A549 (cell line): ENCODE measurements around the gene SLFN12L. TPM values are rescaled to one million over a fixed set of nuclear protein-coding genes. Genes with fewer than 3 reads are reported as not detected.

Experiments used
- ATAC-seq, 2 experiments: fragments of 200-7000 bp in 1 of 2; fragments of >200 bp in 1 of 2; cut with Nextera tagmentation in 1 of 2; cut with Tn5 transposase in 1 of 2; 3 replicates each; pipeline versions ENCODE4 v1.8.0 to v1.9.1; 2018 to 2020; ENCODE audit warnings: mild to moderate bottlenecking in 1 of 2, moderate library complexity in 1 of 2
- CTCF ChIA-PET: fragments of 300-600 bp; sonication (Branson Sonifier 250); formaldehyde crosslinking; extraction: SDS; loops from one replicate; lab custom pipeline; 2021; ENCODE audit warnings: antibody characterized with exemption, inconsistent platforms; lab: Yijun Ruan, JAX
- POLR2A ChIA-PET: fragments of 350-600 bp; formaldehyde crosslinking; extraction: SDS; loops from one replicate; lab custom pipeline; 2021; ENCODE audit warnings: antibody characterized with exemption, inconsistent platforms; lab: Yijun Ruan, JAX
- DNase-seq, 2 experiments: peaks; one replicate each; pipeline versions ENCODE4 v3.0.0 to v3.0.0-alpha.2; 2011 to 2016; ENCODE audit warnings: low read depth in 1 of 2, low spot score in 1 of 2
- FAIRE-seq: peaks from 2 replicates; lab custom pipeline; 2011; peaks lifted over from hg19 to GRCh38; lab: Jason Lieb, UNC
- H3K27ac ChIP-seq, 2 experiments: fragments of >200 bp; sonication (Bioruptor Twin); formaldehyde crosslinking; 3 replicates each; pipeline ENCODE4 v1.5.1; 2016 to 2017
- H3K4me1 ChIP-seq: fragments of >200 bp; sonication (Bioruptor Twin); formaldehyde crosslinking; 3 replicates; pipeline ENCODE4 v1.6.1; 2016
- H3K4me2 ChIP-seq: fragments of >200 bp; sonication (Bioruptor Twin); formaldehyde crosslinking; 3 replicates; pipeline ENCODE4 v1.6.1; 2016
- H3K4me3 ChIP-seq: fragments of >200 bp; sonication (Bioruptor Twin); formaldehyde crosslinking; 3 replicates; pipeline ENCODE4 v1.5.1; 2016
- H3K9me3 ChIP-seq: fragments of >200 bp; sonication (Bioruptor Twin); formaldehyde crosslinking; 3 replicates; pipeline ENCODE4 v1.6.1; 2016
- BHLHE40 ChIP-seq: IDR thresholded peaks from 2 replicates; pipeline ENCODE4 v1.6.1; 2012; ENCODE audit warnings: low read depth, low read length, inconsistent platforms
- CBX2 ChIP-seq: fragments of 200-600 bp; sonication (generic); IDR thresholded peaks from 2 replicates; pipeline ENCODE4 v1.6.1; 2016; ENCODE audit warnings: low read depth, mild to moderate bottlenecking, borderline replicate concordance
- CEBPB ChIP-seq, 2 experiments: fragments of >200 bp in 1 of 2; sonication (Bioruptor Twin) in 1 of 2; formaldehyde crosslinking in 1 of 2; IDR thresholded peaks; 2 replicates each; pipeline ENCODE4 v1.6.1; 2012 to 2016
- EP300 ChIP-seq, 2 experiments: fragments of >200 bp; sonication (Bioruptor Twin); formaldehyde crosslinking; IDR thresholded peaks; 2 replicates in 1 of 2; 3 replicates in 1 of 2; pipeline ENCODE4 v1.6.1; 2016 to 2017
- FOSL2 ChIP-seq, 2 experiments: fragments of 450-650 bp in 1 of 2; fragments of >200 bp in 1 of 2; sonication (Bioruptor Twin) in 1 of 2; formaldehyde crosslinking; IDR thresholded peaks; 2 replicates each; pipeline versions ENCODE4 v1.5.0 to v1.6.1; 2016 to 2020; ENCODE audit warnings: mild to moderate bottlenecking in 1 of 2, moderate library complexity in 1 of 2
- FOXS1 ChIP-seq: fragments of 250-450 bp; sonication (Bioruptor Pico); IDR thresholded peaks from 2 replicates; pipeline ENCODE4 v1.5.0; 2020; ENCODE audit warnings: mild to moderate bottlenecking, moderate library complexity
- HDAC2 ChIP-seq: fragments of 200-600 bp; sonication (generic); IDR thresholded peaks from 2 replicates; pipeline ENCODE4 v1.6.1; 2016
- HOXB5 ChIP-seq: fragments of 250-450 bp; sonication (Bioruptor Pico); IDR thresholded peaks from 2 replicates; pipeline ENCODE4 v1.5.0; 2020; ENCODE audit warnings: mild to moderate bottlenecking, moderate library complexity
- MAZ ChIP-seq: fragments of 150-350 bp; IDR thresholded peaks from 2 replicates; pipeline ENCODE4 v1.6.1; 2014; ENCODE audit warnings: antibody characterized with exemption, low read depth, low read length, borderline replicate concordance
- POLR2A ChIP-seq: IDR thresholded peaks from 2 replicates; pipeline ENCODE4 v1.6.1; 2012; ENCODE audit warnings: mild to moderate bottlenecking, low read length
- RAD21 ChIP-seq, 2 experiments: fragments of >200 bp in 1 of 2; sonication (Bioruptor Twin) in 1 of 2; formaldehyde crosslinking in 1 of 2; IDR thresholded peaks in 1 of 2; conservative IDR thresholded peaks in 1 of 2; 2 replicates in 1 of 2; 3 replicates in 1 of 2; pipeline ENCODE4 v1.6.1; 2012 to 2018; ENCODE audit warnings: inconsistent platforms in 1 of 2
- RCOR1 ChIP-seq: fragments of 150-350 bp; IDR thresholded peaks from 2 replicates; pipeline ENCODE4 v1.6.1; 2014; ENCODE audit warnings: antibody characterized with exemption, low read length, low read depth
- RFX5 ChIP-seq: fragments of 450-650 bp; IDR thresholded peaks from 2 replicates; pipeline ENCODE4 v1.7.1; 2014; ENCODE audit warnings: antibody characterized with exemption, mild to moderate bottlenecking, moderate library complexity
- RNF2 ChIP-seq: fragments of 200-600 bp; sonication (generic); IDR thresholded peaks from 2 replicates; pipeline ENCODE4 v1.6.1; 2016; ENCODE audit warnings: low read depth, mild to moderate bottlenecking, antibody characterized with exemption, moderate library complexity, borderline replicate concordance
- TFCP2L1 ChIP-seq: fragments of 250-450 bp; sonication (Bioruptor Pico); IDR thresholded peaks from 2 replicates; pipeline ENCODE4 v1.5.0; 2021; ENCODE audit warnings: mild to moderate bottlenecking
- ZC3H11A ChIP-seq: fragments of 450-650 bp; IDR thresholded peaks from 2 replicates; pipeline ENCODE4 v1.6.1; 2014; ENCODE audit warnings: antibody characterized with exemption, mild to moderate bottlenecking
- ZFP36 ChIP-seq: fragments of 450-650 bp; IDR thresholded peaks from 2 replicates; pipeline ENCODE4 v1.6.1; 2014; ENCODE audit warnings: borderline replicate concordance; ENCODE audit not compliant: partially characterized antibody
- ZNF302 ChIP-seq: fragments of 250-450 bp; sonication (Bioruptor Pico); IDR thresholded peaks from 2 replicates; pipeline ENCODE4 v1.9.0; 2021; ENCODE audit warnings: inconsistent platforms, mild to moderate bottlenecking, moderate library complexity
- ZSCAN20 ChIP-seq: fragments of 250-450 bp; sonication (Bioruptor Pico); IDR thresholded peaks from 2 replicates; pipeline ENCODE4 v1.8.0; 2022; ENCODE audit warnings: mild to moderate bottlenecking, moderate library complexity
- WGBS: methylation state at CpG from one replicate; pipeline ENCODE4 v1.1.6; 2017; ENCODE audit errors: missing lambda C conversion rate; 5-methylcytosine and 5-hydroxymethylcytosine counted together
- polyA plus RNA-seq, 4 experiments: library from polyadenylated mRNA; depleted of rRNA in 3 of 4; stranded (reverse); fragments of >200 nt; fragmentation: RNase III in 1 of 4; extraction: RNeasy Plus Mini Kit Qiagen cat#74134 plus additional on column Dnase treatment in 1 of 4; gene quantifications; 2 replicates in 3 of 4; 3 replicates in 1 of 4; pipeline ENCODE4 v1.2.3, GENCODE V29; 2011 to 2017
- TF ChIP-seq, protein P1 (sequence below): fragments of >200 bp; sonication (Bioruptor Twin); formaldehyde crosslinking; IDR thresholded peaks from 3 replicates; pipeline ENCODE4 v1.5.1; 2016
- TF ChIP-seq, protein P2 (sequence below): IDR thresholded peaks from 2 replicates; pipeline ENCODE4 v1.6.1; 2012; ENCODE audit warnings: low read depth, borderline replicate concordance
- TF ChIP-seq, protein P3 (sequence below): fragments of >200 bp; sonication (Bioruptor Twin); formaldehyde crosslinking; IDR thresholded peaks from 3 replicates; pipeline ENCODE4 v1.6.1; 2016
- TF ChIP-seq, protein P4 (sequence below): IDR thresholded peaks from 2 replicates; pipeline ENCODE4 v1.6.1; 2012

SLFN12L gene
- polyA plus RNA-seq, 2 of the 4 experiments (the other 2 are of a cell fraction) = not detected

DNA sequence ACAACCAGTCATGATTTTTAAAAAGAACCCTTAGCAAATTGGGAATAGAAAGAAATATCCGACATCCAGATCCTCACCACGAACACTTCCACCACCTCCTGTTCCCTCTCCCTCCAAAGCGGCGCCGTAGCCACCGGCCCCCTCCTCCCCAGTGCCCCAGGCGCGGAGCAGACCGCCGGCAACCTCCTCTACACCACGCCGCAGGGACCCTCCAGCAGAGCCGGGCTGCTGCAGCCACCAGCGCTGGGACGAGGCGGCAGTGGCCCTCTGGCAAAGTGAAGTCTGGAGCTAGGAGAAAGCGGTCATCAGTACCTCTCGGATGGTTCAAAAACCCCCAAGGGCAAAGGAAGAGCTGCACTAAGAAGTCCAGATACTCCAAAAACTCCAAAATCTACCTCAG is 47.5 kb downstream of the SLFN12L start:
- no peak overlapping the region for H3K4me3 ChIP-seq
- peaks cover 7% of the 10 kb centered on the region; the same call in 2 of the 3 replicates for H3K9me3 ChIP-seq
- ChIA-PET POLR2A (no interaction called here), CTCF (interaction anchor here (1.7 kb wide), 1 partner anchor 44 kb away, joined by 4 read pairs; no protein-coding TSS in a partner anchor)
- peaks cover 4% of the 10 kb centered on the region for H3K4me1 ChIP-seq
- TF ChIP-seq POLR2A (no peak), BHLHE40 (no peak)
- TF ChIP-seq, protein P1, sequence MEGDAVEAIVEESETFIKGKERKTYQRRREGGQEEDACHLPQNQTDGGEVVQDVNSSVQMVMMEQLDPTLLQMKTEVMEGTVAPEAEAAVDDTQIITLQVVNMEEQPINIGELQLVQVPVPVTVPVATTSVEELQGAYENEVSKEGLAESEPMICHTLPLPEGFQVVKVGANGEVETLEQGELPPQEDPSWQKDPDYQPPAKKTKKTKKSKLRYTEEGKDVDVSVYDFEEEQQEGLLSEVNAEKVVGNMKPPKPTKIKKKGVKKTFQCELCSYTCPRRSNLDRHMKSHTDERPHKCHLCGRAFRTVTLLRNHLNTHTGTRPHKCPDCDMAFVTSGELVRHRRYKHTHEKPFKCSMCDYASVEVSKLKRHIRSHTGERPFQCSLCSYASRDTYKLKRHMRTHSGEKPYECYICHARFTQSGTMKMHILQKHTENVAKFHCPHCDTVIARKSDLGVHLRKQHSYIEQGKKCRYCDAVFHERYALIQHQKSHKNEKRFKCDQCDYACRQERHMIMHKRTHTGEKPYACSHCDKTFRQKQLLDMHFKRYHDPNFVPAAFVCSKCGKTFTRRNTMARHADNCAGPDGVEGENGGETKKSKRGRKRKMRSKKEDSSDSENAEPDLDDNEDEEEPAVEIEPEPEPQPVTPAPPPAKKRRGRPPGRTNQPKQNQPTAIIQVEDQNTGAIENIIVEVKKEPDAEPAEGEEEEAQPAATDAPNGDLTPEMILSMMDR = no peak
- TF ChIP-seq, protein P2, sequence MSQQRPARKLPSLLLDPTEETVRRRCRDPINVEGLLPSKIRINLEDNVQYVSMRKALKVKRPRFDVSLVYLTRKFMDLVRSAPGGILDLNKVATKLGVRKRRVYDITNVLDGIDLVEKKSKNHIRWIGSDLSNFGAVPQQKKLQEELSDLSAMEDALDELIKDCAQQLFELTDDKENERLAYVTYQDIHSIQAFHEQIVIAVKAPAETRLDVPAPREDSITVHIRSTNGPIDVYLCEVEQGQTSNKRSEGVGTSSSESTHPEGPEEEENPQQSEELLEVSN = no peak
- WGBS = 64% methylated on average over 18 of the region's 18 CpGs
- DNase-seq (no peak), FAIRE-seq (no peak), ATAC-seq (no peak)
- no peak overlapping the region for H3K4me2 ChIP-seq
- H3K27ac ChIP-seq = no peak overlapping the region

DNA sequence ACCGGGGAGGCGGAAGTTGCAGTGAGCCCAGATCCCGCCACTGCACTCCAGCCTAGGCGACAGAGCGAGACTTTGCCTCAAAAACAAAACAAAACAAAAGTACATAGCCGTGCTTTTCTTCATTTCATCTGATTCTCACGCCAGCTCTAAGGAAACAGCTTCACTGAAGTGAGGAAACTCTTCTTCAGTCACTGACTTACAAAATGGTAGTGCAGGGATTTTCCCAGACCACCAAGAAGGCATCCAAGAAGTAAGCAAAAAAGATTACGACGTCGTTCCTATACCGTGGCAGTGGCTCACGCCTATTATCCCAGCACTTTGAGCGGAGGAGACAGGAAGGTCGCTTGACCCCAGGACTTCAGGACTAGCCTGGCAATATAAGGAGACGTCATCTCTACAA is 48.5 kb downstream of the SLFN12L start:
- Histone ChIP-seq H3K4me2 (no peak overlapping the region), H3K4me3 (no peak overlapping the region), H3K9me3 (peaks cover 7% of the 10 kb centered on the region; the same call in 2 of the 3 replicates), H3K4me1 (peaks cover 4% of the 10 kb centered on the region), H3K27ac (no peak overlapping the region)
- FAIRE-seq = no peak
- ATAC-seq = no peak
- 87% methylated on average over 15 of the region's 15 CpGs for WGBS
- TF ChIP-seq RNF2 (no peak), ZNF302 (CRISPR knock-in tag) (no peak), RCOR1 (no peak), BHLHE40 (no peak), HDAC2 (no peak), MAZ (no peak), HOXB5 (CRISPR knock-in tag) (no peak), FOSL2 (IDR thresholded peaks at IDR 0.05) (no peak), FOSL2 (CRISPR knock-in tag; IDR thresholded peaks at IDR 0.05) (no peak)
- TF ChIP-seq, protein P3, sequence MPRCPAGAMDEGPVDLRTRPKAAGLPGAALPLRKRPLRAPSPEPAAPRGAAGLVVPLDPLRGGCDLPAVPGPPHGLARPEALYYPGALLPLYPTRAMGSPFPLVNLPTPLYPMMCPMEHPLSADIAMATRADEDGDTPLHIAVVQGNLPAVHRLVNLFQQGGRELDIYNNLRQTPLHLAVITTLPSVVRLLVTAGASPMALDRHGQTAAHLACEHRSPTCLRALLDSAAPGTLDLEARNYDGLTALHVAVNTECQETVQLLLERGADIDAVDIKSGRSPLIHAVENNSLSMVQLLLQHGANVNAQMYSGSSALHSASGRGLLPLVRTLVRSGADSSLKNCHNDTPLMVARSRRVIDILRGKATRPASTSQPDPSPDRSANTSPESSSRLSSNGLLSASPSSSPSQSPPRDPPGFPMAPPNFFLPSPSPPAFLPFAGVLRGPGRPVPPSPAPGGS = no peak
- TF ChIP-seq, protein P4, sequence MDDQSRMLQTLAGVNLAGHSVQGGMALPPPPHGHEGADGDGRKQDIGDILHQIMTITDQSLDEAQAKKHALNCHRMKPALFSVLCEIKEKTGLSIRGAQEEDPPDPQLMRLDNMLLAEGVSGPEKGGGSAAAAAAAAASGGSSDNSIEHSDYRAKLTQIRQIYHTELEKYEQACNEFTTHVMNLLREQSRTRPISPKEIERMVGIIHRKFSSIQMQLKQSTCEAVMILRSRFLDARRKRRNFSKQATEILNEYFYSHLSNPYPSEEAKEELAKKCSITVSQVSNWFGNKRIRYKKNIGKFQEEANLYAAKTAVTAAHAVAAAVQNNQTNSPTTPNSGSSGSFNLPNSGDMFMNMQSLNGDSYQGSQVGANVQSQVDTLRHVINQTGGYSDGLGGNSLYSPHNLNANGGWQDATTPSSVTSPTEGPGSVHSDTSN = no peak
- DNase-seq = no peak
- CTCF ChIA-PET = interaction anchor here (1.0 kb wide), 1 partner anchor 176 kb away, joined by 3 read pairs; no protein-coding TSS in a partner anchor
- POLR2A ChIA-PET = no interaction called here

DNA sequence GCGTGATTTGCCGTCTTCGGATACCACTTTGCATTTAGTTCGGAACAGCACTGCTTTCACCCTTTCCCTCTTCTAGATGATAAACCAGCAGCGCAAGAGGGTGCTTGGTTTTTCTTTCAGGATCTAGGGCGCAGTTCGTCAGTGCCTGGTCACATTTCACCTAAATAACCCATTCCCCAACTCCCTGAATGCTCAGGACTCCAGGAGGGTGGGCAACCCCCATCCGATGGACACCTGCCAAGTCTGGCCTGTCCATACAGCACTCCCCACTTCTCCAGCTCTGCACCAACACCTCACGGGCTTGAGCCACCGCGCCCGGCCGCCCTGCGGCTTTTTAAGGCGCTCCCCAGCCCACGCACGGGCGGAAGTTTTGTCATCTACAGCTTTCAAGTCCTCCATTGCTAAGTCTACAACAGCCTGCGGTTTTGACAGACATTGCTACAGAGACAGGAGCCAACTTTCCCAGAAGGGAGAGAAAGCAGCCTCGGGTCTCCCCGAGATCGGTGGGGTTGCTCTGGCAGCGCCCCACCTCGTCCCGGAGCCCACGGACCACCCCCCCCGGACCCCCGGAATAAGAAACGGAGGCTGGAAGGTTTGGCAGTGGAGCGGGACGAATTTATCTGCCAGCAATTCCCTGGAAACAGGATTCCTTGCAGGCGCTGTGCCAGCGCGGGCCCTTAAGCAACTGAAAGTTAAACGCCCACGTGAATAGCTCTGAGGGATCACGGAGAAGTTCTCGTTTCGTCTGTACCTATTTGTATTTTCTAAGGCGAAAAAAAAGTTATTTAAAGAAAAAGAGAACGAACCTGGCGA is 50.4 kb downstream of the SLFN12L start:
- CTCF ChIA-PET = interaction anchor here (1.0 to 1.6 kb wide), 4 partner anchors 12 to 174 kb away, joined by 3 to 4 read pairs (median 3); no protein-coding TSS in a partner anchor
- TF ChIP-seq ZSCAN20 (no peak), ZFP36 (no peak), MAZ (no peak), EP300 (IDR thresholded peaks at IDR 0.05) (no peak), RFX5 (no peak), CBX2 (no peak), TFCP2L1 (CRISPR knock-in tag) (no peak), FOXS1 (no peak), CEBPB (IDR thresholded peaks at IDR 0.05) (no peak), RAD21 (conservative IDR thresholded peaks at IDR 0.05 in 1 of 2, IDR thresholded peaks at IDR 0.05 in 1 of 2) (no peak), ZC3H11A (no peak)
- TF ChIP-seq, protein P2 = no peak
- TF ChIP-seq, protein P1 = no peak
- TF ChIP-seq, all 56 proteins: peak for 0
- WGBS = 25% methylated on average over 42 of the region's 42 CpGs
- POLR2A ChIA-PET = interaction anchor here (0.5 kb wide), 1 partner anchor 317 kb away, joined by 3 read pairs; no protein-coding TSS in a partner anchor
- H3K27ac ChIP-seq = 0 out of 6 replicates have a peak overlapping the region, but pooled peaks of 1 of the 2 experiments have one; percentile 26
- FAIRE-seq = no peak
- peaks cover 7% of the 10 kb centered on the region; the same call in 2 of the 3 replicates for H3K9me3 ChIP-seq
- peak in 1 of 2 experiments; percentile 28 for DNase-seq
- peak overlapping the region; percentile 83 for H3K4me2 ChIP-seq
- peaks cover 4% of the 10 kb centered on the region for H3K4me1 ChIP-seq
- H3K4me3 ChIP-seq = peak overlapping the region; percentile 39
- peak in 1 of 2 experiments; percentile 29; a peak in 3 of 6 replicates for ATAC-seq
